Effector CD4-positive, alpha-beta T cell (primary cell): ENCODE results near the gene BBS2.
"Not testable (repeated sequence)": the region's sequence is repeated elsewhere in the genome, so short reads cannot be mapped to it uniquely, and the experiment has no call there.

ENCODE experiments used
- DNase-seq: peaks from one replicate; pipeline ENCODE4 v3.0.0-alpha.2; 2020

BBS2 gene

DNA sequence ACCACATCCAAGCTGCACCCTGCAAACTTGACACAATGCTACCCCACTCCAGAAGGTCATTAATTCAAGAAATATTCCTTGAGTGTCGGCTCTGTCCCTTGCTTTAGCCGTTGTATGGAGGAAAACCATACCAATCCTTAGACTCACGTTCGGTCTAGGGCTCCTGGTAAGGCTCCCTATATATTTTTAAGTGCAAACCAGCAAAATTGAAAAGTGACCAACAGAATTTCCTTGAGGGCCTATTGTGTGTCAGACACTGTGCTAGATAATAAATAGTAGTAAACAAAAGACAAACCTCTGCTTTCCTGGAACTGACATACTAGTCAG, 390 bp upstream of the BBS2 start:
- no peak for DNase-seq

DNA sequence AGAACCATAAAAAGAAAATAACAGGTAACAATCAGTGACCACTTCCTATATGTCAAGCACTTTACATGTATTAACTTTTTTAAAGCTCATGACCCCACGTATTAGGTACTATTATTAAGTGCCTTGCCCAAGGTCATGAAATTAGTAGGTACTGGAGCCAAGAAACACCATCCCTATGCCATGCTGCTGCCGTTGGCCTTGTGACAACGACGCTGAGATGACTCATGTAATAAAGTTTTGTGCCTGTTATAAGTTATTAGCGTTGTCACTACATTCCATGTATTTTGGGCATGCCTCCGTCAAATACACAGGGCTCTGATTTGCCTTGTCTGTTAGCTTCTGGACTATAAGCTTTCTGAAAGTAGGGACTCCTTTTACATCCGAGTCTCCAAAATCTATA, 1.4 kb downstream of the BBS2 start:
- no peak for DNase-seq

DNA sequence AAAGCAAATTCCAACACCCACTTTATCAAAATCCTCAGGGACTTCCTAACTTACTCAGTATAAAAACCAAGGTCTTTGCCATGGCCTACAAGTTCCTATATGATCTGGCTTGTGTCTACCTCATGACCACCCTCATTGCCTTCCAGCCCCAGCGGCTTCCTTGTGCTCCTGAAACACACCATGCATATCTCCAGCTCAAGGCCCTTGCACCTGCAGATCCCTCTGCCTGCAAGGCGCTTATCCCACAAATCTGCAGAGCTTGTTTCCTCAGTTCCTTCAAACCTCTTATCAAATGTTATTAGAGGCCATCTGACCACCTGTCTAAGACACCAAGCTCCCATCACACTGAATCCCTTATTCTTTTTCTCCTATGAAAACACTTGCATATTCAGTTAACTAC, 2.6 kb downstream of the BBS2 start:
- no peak for DNase-seq

DNA sequence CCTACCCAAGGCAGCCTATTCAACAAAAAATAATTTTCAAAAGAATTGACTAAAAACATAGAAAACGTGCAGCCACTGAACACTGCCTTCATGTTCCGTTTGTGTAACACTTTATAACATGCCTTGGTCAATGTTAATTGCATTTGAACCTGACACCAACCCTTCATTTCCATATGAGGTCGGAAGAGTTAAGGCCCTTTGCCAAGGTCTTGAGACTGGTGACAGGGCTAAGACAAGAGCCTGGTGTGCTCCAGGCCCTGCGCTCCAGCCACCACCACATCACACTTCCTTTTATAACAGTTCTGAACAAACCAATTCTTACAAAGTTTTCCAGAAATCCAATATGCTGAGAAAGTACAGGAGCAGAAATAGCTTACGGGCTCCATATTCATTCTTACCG, 4.2 kb downstream of the BBS2 start:
- no peak for DNase-seq

DNA sequence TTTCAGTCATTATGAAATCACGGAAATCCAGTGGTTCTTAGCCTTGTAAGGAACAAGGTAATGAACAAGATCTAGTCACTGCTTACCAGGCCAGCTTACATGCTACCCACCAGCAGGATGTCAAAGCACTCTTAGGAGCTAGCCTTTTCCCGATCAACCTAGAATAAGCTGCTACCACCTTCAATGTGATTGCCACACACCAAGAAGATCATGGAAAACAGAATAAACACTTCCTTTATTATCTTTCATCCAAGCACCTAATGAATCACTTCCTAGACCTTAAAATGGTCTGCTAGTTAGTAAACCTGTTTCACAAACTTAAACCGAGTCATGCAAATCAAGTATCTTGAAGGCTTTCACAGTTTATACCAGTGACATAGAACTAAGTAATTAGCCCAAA, 5.0 kb downstream of the BBS2 start:
- DNase-seq = no peak

DNA sequence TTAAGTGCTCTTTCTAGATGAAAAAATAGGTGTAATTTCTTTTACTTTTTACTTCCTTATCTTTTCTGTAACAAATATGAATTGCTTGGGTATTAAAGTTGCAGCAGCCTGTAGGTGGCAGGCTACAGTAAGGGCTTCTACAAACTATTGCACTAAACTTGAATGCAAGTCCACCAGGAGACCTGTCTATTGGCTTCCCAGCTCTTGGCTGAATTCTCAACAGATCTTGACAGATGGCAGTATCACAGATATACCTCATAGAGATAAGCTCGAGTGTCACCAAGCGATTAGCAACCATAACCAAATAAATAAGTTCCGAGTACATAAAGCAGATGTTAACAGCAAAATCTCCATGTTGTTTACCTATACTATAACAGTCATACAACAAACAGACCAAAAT, 5.9 kb downstream of the BBS2 start:
- peak; percentile 41 for DNase-seq

DNA sequence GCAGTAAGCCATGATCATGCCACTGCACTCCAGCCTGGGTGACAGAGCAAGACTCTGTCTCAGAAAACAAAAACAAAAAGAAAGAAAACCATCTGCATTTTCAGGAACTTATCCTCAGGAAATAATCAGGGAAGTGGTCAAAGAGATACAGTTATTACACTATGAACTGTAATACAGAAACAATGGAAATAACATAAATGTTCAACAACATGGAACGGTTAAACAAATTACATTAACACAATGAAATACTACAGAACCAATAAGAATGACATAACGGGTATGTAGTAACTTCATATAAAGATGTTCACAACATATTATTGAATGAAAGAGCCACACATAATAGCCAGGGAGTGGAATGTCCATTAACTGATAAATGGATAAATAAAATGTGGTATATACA, 6.7 kb downstream of the BBS2 start:
- DNase-seq = no peak

DNA sequence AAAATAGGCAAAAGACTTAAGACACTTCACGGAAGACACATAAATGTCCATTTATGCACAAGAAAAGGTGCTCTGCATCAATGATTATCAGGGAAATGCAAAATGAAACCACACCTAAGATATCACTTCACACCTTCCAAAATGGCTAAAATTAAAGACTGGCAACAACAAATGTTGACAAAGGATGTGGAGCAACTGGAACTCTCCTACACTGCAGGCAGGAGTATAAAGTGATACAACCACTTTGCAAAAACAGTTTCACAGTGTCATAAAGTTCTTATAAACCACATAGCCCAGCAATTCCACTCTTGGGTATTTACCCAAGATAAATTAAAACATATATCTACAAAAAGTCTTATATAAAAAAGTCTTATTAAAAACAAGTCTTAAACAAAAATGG, 7.8 kb downstream of the BBS2 start:
- DNase-seq = no peak

DNA sequence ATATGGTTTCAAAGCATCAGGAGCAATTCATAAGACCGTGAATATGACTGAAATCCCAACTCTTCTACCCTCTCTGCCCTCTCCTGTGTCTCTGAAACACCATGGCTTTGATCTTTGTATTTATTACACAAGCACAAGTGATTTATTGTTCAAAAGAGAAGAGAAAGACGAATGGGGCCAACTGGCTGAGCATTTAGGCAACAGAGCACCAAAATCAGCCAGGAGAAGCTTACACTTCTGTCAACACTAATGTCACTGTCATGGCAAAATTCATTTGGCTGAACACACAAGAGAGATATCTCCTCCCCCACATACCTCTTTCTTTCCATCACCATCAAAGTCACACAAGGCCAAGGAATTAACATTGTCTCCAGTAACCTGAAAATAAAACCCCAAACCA, 9.3 kb downstream of the BBS2 start:
- no peak for DNase-seq

DNA sequence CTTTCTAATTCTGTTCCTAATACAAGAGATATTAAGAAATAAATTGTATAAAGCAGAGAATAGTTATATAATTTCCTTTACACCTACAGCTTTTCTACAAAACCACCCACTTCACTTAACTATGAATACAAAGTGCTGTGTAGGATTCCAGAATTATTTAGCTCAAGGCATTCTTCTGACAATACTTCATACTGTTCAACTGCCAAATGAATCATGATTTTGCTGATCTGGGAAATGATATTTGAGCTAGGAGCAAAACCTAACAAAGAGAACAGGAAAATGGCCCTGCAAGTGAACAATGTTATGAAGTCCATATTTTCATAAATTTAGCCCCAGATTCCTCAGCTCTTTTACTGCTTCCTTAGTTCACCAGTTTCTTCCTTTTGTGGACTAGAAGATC, 12.9 kb downstream of the BBS2 start:
- no peak for DNase-seq

DNA sequence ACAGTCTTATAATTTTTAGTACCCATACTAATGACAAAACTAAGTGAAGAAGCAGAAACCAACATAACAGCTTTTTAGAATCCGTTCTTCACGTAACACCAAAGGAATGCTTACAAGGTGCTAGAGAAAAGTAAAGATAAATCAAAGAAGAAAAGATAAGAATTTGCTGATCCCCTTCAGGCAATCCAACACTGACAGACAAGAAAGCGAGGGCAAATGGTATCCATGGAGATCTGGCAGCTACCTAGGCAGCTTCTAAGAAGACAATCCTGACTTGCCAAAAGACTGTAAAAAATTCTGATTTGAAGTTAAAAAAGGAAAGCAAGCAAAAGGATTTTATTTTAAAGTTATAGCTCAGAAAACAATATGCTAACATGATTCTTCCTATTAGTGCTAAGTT, 14.6 kb downstream of the BBS2 start:
- DNase-seq = no peak

DNA sequence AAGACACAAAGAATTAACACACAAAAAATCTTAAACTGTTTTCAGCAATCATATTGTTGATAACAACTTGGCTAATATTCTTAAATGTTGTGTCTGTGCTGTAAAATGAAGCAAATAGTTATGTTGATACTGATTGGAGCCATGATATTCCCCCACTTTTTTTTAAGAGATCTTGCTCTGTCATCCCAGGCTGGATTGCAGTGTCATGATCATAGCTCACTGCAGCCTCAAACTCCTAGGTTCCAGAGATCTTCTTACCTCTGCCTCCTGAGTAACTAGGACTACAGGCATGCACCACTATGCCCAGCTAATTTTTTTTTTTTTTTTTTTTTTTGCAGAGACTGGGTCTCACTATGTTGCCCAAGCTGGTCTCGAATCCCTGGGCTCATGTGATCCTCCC, 26.0 kb downstream of the BBS2 start:
- no peak for DNase-seq

DNA sequence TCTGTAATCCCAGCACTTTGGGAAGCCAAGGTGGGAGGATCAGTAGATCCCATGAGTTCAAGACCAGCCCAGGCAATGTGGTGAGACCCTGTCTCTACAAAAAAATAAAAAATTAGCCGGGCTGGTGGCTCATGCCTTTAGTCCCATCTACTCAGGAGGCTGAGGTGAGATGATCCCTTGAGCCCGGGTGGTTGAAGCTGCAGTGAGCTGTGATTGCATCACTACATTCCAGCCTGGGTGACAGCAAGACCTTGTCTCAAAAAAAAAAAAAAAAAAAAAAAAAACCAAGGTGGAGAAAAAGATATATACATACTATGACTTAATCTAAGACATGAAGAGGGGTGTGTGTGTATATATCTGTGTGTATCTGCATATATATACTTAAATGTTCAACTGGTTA, 26.7 kb downstream of the BBS2 start:
- DNase-seq = no peak

DNA sequence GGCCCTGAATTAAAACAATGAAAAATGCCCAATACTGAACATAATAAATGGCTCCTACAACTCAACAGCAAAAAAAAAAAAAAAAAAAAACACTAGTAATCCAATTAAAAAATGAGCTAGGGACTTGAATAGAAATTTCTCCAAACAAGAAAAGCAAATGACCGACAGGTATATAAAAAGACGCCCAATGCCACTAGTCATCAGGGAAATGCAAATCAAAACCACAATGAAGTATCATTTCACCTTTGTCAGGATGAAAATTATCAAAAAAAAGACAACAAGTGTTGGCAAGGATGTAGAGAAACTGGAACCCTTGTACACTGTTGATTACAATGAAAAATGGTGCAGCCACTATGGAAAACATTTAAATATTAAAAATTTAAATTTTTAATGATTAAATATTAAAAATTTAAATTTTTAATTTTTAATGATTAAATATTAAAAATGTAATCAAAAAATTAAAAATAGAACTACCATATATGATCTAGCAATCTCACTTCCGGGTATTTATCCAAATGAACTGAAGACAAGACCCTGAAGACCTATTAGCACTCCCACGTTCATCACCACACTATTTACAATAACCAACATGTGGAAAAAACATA, 28.1 kb downstream of the BBS2 start:
- DNase-seq = no peak

DNA sequence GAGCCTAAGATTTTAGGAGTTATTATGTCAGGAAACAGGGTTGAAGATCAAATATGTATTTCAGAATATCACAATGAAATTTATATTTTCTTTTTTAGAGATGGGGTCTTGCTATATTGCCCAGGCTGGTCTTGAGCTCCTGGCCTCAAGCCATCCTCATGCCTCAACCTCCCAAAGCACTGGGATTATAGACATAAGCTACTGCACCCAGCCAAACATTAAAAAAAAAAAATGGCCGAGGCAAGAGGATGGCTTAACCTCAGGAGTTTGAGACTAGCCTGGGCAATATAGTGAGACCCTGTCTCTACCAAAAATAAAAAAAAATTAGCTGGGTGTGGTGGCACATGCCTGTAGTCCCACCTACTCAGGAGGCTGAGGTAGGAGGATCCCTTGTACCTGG, 31.0 kb downstream of the BBS2 start:
- not testable (repeated sequence) for DNase-seq

DNA sequence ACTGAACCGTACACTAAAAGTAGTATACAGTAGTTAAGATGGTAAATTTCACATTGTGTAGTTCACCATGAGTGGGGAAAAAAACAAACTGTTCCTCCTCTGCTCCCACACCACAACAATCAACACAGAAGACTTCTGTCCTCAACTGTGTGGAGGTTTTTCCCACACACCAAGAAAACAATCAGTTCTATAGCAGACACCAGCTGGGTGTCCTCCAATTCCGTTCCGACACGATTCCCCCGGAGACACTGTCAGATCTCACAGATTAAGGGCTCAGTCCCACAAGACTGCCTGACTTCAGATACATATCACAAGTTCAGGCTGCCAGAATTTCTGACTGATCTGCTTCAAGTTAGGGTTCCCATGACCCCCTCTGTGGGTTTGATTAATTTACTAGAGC, 31.8 kb downstream of the BBS2 start:
- DNase-seq = no peak

DNA sequence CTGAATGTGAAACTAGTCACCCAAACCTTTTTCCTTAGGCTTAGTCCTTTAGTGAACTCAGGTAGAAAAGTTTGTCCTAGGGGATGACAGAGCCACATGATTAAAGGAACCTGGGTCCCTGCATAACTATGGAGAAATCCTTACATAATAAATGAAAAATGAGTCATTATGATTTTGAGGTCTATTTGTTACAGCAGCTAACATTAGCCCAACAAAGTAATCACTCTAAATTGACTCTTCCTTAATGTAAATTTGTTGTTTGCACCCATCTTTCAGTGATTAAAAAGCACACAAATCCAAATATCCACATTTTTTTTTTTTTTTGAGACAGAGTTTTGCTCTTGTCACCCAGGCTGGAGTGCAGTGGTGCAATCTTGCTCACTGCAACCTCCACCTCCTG, 36.4 kb downstream of the BBS2 start:
- no peak for DNase-seq

DNA sequence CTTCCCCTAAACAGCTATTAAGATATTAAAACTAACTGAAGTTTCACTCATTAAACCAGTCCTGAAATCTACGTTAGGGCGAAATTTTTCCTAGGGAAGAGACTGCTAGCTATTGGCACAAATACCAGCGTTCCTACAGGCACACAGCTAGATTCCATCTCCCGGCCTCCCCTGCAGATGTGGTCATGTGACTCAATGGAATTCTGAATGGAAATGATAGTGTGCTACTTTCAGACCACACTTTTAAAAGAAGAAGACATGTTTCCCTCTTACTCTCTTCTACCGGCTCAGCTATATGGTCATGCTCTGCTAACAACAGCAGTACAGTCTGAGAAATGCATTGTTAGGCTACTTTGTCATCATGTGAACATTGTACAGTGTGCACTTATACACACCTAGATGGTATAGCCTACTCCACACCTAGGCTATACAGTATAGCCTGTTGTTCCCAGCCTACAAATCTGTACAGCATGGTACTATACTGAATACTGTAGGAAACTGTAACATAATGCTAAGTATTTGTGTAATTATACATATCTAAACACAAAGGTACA, 37.1 kb downstream of the BBS2 start:
- DNase-seq = no peak

DNA sequence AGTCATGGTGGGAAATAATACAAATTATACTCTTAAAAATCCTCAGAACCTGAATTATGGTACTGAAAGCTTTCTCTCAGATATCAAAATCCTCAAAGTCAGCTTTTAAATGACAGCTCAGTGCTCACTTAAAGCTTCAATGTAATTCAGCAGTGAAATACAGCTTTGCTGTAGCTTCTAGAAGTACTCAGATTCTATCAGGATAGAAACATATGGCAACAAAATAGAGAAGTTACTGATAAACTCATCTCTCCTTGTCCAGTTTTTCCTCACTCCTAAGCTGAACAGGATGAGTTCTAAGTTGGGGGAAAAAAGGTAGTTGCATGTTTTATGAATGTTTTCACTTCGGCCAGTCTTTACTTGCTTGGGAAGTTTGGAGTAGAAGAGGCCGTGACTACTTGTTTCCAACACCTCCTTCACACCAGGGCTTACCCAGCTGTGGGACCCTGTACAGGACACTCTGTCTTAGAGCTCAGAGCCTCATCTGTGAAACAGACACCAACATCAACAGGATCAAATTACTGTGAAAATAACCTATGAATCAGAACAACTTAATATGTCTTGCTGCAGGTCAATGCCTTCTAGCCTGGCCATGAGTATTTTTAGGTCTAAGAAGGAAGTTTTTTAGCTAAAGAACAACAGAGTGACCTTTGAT, 38.2 kb downstream of the BBS2 start:
- no peak for DNase-seq

DNA sequence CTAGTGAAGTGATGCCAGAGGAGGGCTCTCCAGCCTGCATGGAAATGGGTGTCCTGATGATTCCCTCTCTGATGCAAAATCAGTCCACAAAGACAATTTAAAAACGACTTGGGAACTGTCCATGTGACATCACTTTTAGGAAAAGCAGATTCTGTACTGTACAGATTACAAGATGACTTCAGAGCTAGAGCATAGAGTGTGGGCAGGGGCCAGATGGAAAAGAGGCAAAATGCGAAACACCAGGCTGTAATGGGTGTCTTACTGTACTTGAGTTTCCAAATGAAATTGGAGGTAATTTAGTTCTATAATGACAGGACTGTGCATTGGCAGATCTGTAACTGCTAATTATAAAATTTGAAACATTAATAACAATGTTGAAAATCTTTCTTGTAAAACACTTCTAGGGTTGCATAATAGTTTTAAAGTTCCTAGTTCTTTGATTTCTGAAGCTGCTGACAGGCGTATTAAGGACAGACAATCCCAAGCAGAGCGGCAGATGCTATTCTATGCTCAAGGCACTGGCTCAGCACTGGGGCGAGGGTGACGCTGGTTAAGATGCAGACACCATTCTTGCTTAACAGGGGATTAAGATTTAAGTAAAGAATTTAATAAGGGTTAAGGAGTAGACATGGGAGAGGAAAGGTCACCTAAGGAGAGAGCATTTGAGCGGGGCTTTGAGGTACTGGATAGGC, 38.9 kb downstream of the BBS2 start:
- DNase-seq = no peak

DNA sequence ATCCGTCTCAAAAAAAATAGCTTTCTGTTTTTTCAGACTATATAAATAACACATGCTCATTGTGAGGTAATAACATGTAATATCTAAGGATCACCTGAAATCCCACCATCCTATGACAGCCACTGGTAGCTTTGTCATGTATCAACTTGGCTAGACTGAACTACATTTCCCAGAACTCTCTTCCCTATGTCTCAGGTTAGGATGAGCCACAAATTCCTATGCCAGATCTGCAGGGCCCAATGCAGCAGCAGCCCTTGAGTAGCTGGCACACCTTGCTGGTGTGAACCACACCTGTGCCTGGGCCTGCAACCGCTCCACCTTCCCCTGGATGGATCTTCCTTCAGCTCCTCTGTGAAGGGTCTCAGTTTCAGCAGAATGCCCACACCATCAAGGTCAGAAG, 40.4 kb downstream of the BBS2 start:
- DNase-seq = no peak

DNA sequence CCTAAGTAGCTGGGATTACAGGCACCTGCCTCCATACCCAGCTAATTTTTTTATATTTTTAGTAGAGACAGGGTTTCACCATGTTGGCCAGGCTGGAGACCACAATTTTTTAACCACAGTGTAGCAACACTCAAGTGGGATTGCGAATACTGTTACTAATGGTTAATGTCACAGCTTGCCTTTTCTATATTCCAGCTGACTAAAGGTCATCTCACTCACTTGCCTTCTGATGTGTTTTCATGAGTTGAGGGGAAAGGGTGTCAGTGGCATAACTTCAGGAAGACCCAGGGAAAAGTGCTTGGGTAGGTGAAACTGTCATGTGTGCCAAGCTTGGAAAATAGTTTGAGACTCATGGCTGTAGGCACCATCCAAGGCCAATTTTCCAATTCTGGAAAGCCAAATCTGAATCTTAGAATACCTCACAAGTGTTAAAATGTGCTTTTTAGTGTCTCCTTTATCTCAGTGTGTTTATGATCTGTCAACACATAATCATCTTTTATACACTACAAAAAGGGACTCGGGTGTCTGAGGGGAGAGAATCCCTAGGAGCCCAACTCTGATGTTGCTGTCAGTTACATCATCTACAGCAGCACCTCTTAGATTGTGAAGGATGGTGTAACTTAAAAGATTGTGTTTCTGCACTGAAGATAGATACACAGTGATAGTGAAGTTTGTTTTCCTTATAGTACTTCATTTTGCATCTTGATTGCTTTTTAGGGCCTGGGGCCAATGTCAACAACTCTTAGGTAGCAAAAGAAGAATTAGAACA, 41.4 kb downstream of the BBS2 start:
- DNase-seq = no peak

DNA sequence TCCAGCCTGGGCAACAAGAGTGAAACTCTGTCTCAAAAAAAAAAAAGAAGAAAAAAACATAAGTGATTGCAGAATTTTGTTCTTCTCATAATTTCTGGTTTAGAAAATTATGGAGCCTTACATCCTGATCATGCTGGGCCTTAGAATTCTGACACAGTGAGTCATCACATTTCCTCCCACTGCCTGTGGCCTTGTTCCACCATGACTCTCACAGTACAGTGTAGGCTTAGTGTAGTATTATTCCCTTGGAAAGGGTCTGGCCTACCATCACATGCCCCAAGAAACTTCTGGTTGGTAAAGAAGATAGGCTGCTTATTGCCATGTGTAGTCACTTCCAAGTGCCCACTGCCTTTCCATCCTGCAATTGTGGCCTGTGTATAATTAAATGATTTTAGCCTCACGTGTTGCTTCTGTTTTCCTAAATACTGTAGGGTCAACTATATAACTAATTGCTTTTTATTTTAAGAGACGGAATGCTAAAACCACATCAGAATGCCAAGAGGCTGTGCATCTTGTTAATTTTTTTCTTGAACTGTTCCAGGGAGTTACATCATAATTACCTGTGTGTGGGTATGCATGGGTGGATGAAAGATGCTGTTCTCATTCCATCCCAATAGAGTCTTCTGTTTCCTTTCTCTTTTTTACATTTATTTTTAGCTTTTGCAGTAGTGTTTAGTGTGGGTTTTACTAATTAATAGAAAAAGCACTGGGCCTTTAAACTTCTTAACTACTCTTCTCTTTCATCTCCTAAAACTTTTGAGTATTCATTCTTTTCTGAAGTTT, 42.5 kb downstream of the BBS2 start:
- DNase-seq = no peak
